NT2/D1 (cell line): ENCODE results near the gene CDKL4.

Experiments
- SUZ12 ChIP-seq: IDR thresholded peaks from 2 replicates; pipeline ENCODE4 v1.6.1; 2011; ENCODE audit not compliant: insufficient read length, insufficient read depth; ENCODE audit errors: extremely low read depth
- YY1 ChIP-seq: IDR thresholded peaks from 2 replicates; pipeline ENCODE4 v1.6.1; 2011; ENCODE audit not compliant: insufficient read length, insufficient read depth
- ZNF274 ChIP-seq: IDR thresholded peaks from 2 replicates; pipeline ENCODE4 v1.6.1; 2011; ENCODE audit warnings: mild to moderate bottlenecking, low read depth, low read length

DNA sequence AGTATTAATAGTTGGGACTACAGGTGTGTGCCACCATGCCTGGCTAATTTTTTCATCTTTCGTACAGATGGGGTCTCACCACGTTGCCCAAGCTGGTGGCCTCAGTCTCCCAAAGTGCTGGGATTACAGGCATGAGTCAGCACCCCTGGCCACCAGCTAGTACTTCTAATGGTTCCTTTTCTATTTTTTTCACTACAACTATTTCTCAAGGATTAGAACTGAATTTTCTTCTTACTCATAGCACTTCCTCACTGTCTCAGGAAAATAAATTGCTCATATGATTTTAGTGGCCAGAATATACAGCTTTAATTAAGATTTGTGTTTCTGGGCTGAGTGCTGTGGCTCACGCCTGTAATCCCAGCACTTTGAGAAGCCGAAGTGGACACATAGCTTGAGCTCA, 79.7 kb downstream of the CDKL4 start:
- TF ChIP-seq ZNF274 (no peak), YY1 (no peak), SUZ12 (no peak)
